HEK293 (cell line): ENCODE data around the gene KCNK15.

Experiments
- GLIS1 ChIP-seq: fragments of 450-650 bp; formaldehyde crosslinking; IDR thresholded peaks from 2 replicates; pipeline ENCODE4 v1.5.1; 2016; ENCODE audit warnings: missing biosample characterization, missing genetic modification characterization
- HOXC10 ChIP-seq: sonication (generic); formaldehyde crosslinking; IDR thresholded peaks from 2 replicates; pipeline ENCODE4 v1.8.1; 2023; ENCODE audit warnings: mild to moderate bottlenecking, missing genetic modification reagents
- INSM2 ChIP-seq: fragments of 450-650 bp; formaldehyde crosslinking; IDR thresholded peaks from 2 replicates; pipeline ENCODE4 v1.5.1; 2016; ENCODE audit warnings: missing biosample characterization, missing genetic modification characterization
- OVOL3 ChIP-seq: fragments of 450-650 bp; formaldehyde crosslinking; IDR thresholded peaks from 2 replicates; pipeline ENCODE4 v1.5.1; 2016; ENCODE audit warnings: missing biosample characterization, missing genetic modification characterization
- PATZ1 ChIP-seq: fragments of 450-650 bp; formaldehyde crosslinking; IDR thresholded peaks from 2 replicates; pipeline ENCODE4 v1.5.1; 2016; ENCODE audit warnings: missing biosample characterization, missing genetic modification characterization
- PRDM1 ChIP-seq: fragments of 450-650 bp; formaldehyde crosslinking; IDR thresholded peaks from 2 replicates; pipeline ENCODE4; 2016; ENCODE audit warnings: missing biosample characterization, missing genetic modification characterization
- PRDM10 ChIP-seq: fragments of 450-650 bp; formaldehyde crosslinking; IDR thresholded peaks from 2 replicates; pipeline ENCODE4 v1.5.1; 2016; ENCODE audit warnings: missing biosample characterization, missing genetic modification characterization
- PRDM6 ChIP-seq: fragments of 450-650 bp; formaldehyde crosslinking; IDR thresholded peaks from 2 replicates; pipeline ENCODE4 v1.5.1; 2017; ENCODE audit warnings: missing biosample characterization, missing genetic modification characterization
- SALL2 ChIP-seq: fragments of 450-650 bp; formaldehyde crosslinking; IDR thresholded peaks from 2 replicates; pipeline ENCODE4 v1.5.0; 2017; ENCODE audit warnings: missing biosample characterization, mild to moderate bottlenecking, missing genetic modification characterization, borderline replicate concordance
- SP7 ChIP-seq: fragments of 450-650 bp; formaldehyde crosslinking; IDR thresholded peaks from 2 replicates; pipeline ENCODE4 v1.5.1; 2016; ENCODE audit warnings: missing biosample characterization, missing genetic modification characterization
- ZBTB10 ChIP-seq: fragments of 450-650 bp; formaldehyde crosslinking; IDR thresholded peaks from 2 replicates; pipeline ENCODE4 v1.5.1; 2016; ENCODE audit warnings: missing biosample characterization, missing genetic modification characterization
- ZBTB26 ChIP-seq: fragments of 450-650 bp; formaldehyde crosslinking; optimal IDR thresholded peaks from 2 replicates; pipeline ENCODE3; 2016; ENCODE audit warnings: missing biosample characterization, mild to moderate bottlenecking, missing genetic modification characterization
- ZBTB48 ChIP-seq: fragments of 450-650 bp; formaldehyde crosslinking; IDR thresholded peaks from 2 replicates; pipeline ENCODE4 v1.5.1; 2016; ENCODE audit warnings: missing biosample characterization, missing genetic modification characterization
- ZFP37 ChIP-seq: fragments of 450-650 bp; formaldehyde crosslinking; IDR thresholded peaks from 2 replicates; pipeline ENCODE4 v1.5.1; 2016; ENCODE audit warnings: missing biosample characterization, missing genetic modification characterization
- ZNF121 ChIP-seq: fragments of 450-650 bp; formaldehyde crosslinking; IDR thresholded peaks from 2 replicates; pipeline ENCODE4 v1.5.1; 2016; ENCODE audit warnings: missing biosample characterization, missing genetic modification characterization
- ZNF184 ChIP-seq: fragments of 450-650 bp; IDR thresholded peaks from 2 replicates; pipeline ENCODE4 v1.5.1; 2018; ENCODE audit warnings: missing biosample characterization, mild to moderate bottlenecking, missing genetic modification characterization
- ZNF324 ChIP-seq: fragments of 450-650 bp; formaldehyde crosslinking; IDR thresholded peaks from 2 replicates; pipeline ENCODE4 v1.5.1; 2016; ENCODE audit warnings: missing biosample characterization, missing genetic modification characterization
- ZNF341 ChIP-seq: fragments of 450-650 bp; formaldehyde crosslinking; IDR thresholded peaks from 2 replicates; pipeline ENCODE4; 2016; ENCODE audit warnings: low read depth, missing biosample characterization, missing genetic modification characterization
- ZNF501 ChIP-seq: fragments of 450-650 bp; formaldehyde crosslinking; IDR thresholded peaks from 2 replicates; pipeline ENCODE4 v1.5.1; 2016; ENCODE audit warnings: missing biosample characterization, missing genetic modification characterization
- ZNF514 ChIP-seq: fragments of 450-650 bp; formaldehyde crosslinking; IDR thresholded peaks from 2 replicates; pipeline ENCODE4 v1.5.1; 2016; ENCODE audit warnings: missing biosample characterization, missing genetic modification characterization
- ZNF610 ChIP-seq: fragments of 450-650 bp; formaldehyde crosslinking; IDR thresholded peaks from 2 replicates; pipeline ENCODE4 v1.5.1; 2016; ENCODE audit warnings: missing biosample characterization, missing genetic modification characterization, borderline replicate concordance
- ZNF747 ChIP-seq: fragments of 450-650 bp; formaldehyde crosslinking; IDR thresholded peaks from 2 replicates; pipeline ENCODE4 v1.5.1; 2016; ENCODE audit warnings: missing biosample characterization, missing genetic modification characterization
- ZSCAN18 ChIP-seq: fragments of 450-650 bp; formaldehyde crosslinking; IDR thresholded peaks from 2 replicates; pipeline ENCODE4 v1.5.1; 2016; ENCODE audit warnings: missing biosample characterization, missing genetic modification characterization
- ZSCAN23 ChIP-seq: fragments of 450-650 bp; formaldehyde crosslinking; IDR thresholded peaks from 2 replicates; pipeline ENCODE4 v1.5.1; 2016; ENCODE audit warnings: missing biosample characterization, missing genetic modification characterization
- ZXDB ChIP-seq: fragments of 450-650 bp; formaldehyde crosslinking; IDR thresholded peaks from 2 replicates; pipeline ENCODE4 v1.5.1; 2016; ENCODE audit warnings: missing biosample characterization, missing genetic modification characterization

KCNK15 gene

GRCh38 chr20:44728801-44729443, 16.7 kb upstream of the KCNK15 start (continued):
- peak; percentile 74; the same call in 1 of the 2 replicates for TF ChIP-seq ZBTB10 (tag by site-specific recombination)
- peak; percentile 76 for TF ChIP-seq PATZ1 (tag by site-specific recombination)
- no peak for TF ChIP-seq ZNF121 (tag by site-specific recombination)
- TF ChIP-seq ZBTB48 = peak; percentile 77
- no peak for TF ChIP-seq HOXC10 (CRISPR knock-in tag)
- peak; percentile 92; the same call in 1 of the 2 replicates for TF ChIP-seq ZSCAN23
- peak; percentile 93 for TF ChIP-seq ZXDB (tag by site-specific recombination)
- no peak; the same call in 1 of the 2 replicates for TF ChIP-seq ZNF501 (tag by site-specific recombination)
- TF ChIP-seq PRDM6 = peak; percentile 88
- TF ChIP-seq ZNF610 = peak; percentile 42; the same call in 1 of the 2 replicates
- TF ChIP-seq ZBTB26 (tag by site-specific recombination) = no peak
- 0 out of 2 replicates have a peak, but pooled peaks have one; percentile 67 for TF ChIP-seq ZNF184 (tag by site-specific recombination)
- TF ChIP-seq ZSCAN18 (tag by site-specific recombination) = 0 out of 2 replicates have a peak, but pooled peaks have one; percentile 20
- TF ChIP-seq PRDM1 (tag by site-specific recombination) = peak; percentile 67; the same call in 1 of the 2 replicates
- peak; percentile 97 for TF ChIP-seq GLIS1 (tag by site-specific recombination)
- peak; percentile 49; the same call in 1 of the 2 replicates for TF ChIP-seq OVOL3 (tag by site-specific recombination)
- peak; percentile 92 for TF ChIP-seq ZNF341 (tag by site-specific recombination)
- TF ChIP-seq SALL2 (tag by site-specific recombination) = no peak
- TF ChIP-seq ZNF324 (tag by site-specific recombination) = peak; percentile 93
- peak; percentile 88 for TF ChIP-seq PRDM10 (tag by site-specific recombination)
- TF ChIP-seq SP7 (tag by site-specific recombination) = peak; percentile 98
- 0 out of 2 replicates have a peak, but pooled peaks have one; percentile 39 for TF ChIP-seq ZFP37 (tag by site-specific recombination)
- TF ChIP-seq INSM2 (tag by site-specific recombination) = peak; percentile 94
- no peak for TF ChIP-seq ZNF514 (tag by site-specific recombination)
- no peak for TF ChIP-seq ZNF747 (tag by site-specific recombination)
